Globus pallidus (tissue), 1 donor: Measurements from ENCODE around the gene DPP8.
"Not testable (repeated sequence)": the region's sequence is repeated elsewhere in the genome, so short reads cannot be mapped to it uniquely, and the experiment has no call there.

Experiments used
- DNase-seq: peaks from one replicate; pipeline ENCODE4 v3.0.0-alpha.2; 2015; ENCODE audit warnings: low spot score

The DPP8 gene

DNA sequence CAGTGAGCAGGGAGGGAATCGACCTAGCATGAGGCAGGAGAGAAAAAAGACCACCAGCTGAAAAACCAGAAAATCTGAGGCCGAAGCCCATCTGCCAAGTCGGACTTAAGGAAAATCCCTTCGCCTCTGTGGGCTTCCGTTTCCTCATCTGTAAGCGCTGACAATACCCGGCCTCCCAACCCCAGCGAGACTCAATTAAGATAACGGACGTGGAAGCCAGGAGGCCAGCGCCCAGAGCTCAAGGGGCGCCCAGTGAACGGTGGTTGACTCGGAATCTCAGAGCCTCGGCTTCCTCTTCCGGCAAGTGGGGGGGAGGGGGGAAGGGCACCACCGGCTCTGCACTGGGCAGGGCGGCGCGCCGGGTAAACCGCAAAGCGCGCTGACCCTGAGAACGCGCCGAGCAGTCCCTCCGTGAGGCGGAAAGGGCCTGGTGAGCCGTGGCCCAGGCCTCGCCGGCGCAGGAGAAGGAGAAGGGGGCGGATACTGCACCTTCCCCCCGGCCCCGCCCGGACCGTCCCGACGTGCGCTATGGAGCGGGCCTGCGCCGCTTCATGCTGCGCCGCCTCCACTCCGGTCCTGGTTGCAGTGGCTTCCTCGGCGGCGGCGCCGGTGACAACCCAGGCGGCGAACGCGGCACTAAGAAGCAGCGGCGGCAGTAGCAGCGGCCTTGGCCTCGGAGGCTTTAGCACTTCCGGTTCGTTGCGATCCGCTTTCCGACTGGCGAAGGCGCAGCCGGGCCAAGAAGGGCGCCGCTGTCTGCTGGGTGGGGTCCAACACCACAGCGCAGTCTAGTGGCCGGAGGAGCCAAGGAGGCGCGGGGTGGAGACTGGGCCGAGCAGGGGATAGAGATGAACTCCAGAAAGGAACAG is at the start of gene DPP8:
Gene DPP8, minus strand, starts transcription at position 693 of the 869 bp plus-strand sequence. CDS start 5,136 bp downstream, outside the sequence.
- peak; percentile 89 for DNase-seq

DNA sequence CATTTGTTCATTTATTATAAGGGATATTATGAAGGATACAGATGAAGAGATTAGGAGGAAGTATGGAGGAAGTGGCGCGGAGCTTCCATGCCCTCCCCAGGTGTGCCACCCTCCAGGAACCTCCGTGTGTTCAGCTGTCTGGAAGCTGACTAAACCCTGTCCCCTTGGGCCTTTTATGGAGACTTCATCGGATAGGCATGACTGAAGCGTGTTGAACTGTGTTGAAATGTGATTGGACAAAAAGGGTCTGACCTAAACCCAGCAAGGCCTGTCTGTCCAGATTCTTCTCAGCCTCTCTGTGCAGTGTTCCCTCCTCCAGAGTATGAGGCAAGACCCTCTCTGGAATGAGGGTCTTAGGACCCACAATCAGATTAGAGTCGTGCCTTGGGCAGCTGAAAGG is 44.4 kb upstream of the DPP8 start:
- no peak for DNase-seq

DNA sequence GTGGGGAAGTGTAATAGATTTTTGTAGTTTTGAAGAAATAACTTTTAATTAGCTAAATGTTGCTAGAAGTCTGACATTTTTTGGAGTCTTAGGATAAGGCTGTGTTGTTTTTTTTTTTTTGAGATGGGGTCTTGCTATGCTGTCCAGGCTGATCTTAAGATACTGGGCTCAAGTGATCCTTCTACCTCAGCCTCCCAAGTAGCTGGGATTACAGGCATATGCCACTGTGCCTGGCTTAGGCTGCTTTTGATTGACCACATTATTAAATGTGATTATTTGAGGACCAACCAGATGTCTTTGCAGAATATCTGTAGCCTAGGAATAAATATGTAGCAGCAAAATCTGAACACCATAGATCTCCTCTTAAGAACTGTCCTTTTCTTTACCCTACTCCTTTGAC is 42.5 kb upstream of the DPP8 start:
- no peak for DNase-seq

DNA sequence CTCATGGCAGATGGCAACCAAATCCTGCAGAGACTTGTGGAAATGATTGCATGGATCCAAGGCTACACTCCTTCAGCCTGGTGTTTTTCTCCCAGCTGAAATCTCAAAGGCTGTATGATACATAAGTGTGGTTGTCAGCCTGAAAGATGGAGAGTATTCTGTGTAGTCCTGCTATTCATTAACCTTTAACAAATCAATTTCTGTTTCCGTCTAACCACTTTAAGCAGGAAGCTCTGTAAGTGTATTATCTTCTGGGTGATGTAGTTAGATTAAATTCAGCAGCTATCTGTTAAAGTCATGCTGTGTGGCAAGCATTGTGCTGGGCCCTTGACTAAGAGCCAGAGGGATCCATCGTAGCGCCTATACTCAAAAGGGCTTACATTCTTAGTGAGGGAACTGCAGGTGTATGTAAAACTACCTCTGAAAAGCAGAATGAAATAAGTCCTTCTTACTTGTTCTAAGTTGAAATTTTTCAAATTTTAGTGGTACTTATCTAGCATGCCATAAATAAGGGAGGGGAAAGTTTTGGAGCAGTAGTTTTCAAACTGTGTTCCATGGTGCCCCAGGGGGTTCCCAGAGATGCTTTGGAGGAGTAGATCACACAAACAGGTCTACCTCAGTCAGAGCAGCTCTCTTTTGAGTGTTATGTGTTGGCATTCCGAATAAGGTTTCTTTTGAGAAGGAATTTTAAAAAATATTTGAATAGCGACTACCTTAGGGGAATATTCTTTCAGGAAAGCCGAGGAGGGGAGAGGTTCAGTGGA is 41.7 kb upstream of the DPP8 start:
- DNase-seq, result no peak

DNA sequence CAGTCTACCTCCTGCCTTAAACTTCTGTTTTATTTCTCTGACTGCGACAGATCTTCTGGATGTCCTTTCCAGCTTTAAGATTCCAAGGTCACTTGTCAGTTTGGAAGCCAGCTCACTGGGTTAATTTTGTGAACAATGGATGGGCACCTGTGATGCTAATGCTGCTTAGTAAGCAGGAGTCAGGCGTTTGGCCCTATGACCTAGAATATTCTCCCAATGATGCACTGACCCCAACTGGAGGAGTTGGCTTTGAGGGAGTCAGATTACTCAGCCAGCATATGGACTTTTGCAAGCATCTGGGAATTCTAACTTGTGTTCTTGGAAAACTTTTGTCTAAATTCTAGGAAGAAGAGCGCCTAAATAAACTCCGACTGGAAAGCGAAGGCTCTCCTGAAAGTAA is 40.8 kb upstream of the DPP8 start:
- DNase-seq, result no peak

DNA sequence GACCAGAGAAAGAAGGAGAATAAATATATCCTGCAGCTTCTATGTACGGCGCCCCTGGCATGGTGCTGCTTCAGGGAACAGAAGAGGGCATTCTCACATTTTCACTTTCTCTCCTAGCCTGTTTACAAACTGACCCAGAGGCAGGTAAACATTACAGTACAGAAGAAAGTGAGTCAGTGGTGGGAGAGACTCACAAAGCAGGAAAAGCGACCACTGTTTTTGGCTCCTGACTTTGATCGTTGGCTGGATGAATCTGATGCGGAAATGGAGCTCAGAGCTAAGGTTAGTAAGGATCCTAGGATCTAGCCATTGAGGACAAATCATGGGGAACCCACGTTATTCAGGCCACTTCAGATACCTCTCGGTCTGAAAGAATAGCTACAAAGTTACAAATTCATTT is 39.1 kb upstream of the DPP8 start:
- no peak for DNase-seq

DNA sequence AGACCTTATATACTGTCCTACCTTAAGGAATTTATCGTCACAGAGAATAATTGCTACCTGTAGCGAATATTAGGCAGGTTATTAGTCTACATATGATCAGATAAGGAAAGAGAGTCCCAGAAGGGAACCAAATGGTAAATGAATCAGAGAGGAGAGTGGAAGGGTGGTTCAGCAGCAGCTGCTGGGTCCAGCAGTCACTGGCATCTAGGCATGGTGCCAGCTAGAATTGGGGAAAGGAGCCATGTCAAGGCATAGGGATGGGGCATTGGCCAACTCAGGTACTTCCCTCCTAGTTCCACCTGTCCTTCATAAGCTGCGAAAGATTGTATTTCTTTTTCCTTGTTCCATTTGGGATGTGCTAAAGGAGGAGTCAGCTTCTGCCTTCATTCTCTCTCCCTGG is 36.2 kb upstream of the DPP8 start:
- DNase-seq, result no peak

DNA sequence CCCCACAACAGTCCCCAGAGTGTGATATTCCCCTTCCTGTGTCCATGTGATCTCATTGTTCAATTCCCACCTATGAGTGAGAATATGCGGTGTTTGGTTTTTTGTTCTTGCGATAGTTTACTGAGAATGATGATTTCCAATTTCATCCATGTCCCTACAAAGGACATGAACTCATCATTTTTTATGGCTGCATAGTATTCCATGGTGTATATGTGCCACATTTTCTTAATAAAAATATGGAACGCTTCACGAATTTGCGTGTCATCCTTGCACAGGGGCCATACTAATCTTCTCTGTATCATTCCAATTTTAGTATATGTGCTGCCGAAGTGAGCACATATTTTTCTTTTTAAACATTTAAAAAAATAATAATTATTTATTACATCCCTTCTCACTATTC is 35.4 kb upstream of the DPP8 start:
- DNase-seq, result not testable (repeated sequence)

DNA sequence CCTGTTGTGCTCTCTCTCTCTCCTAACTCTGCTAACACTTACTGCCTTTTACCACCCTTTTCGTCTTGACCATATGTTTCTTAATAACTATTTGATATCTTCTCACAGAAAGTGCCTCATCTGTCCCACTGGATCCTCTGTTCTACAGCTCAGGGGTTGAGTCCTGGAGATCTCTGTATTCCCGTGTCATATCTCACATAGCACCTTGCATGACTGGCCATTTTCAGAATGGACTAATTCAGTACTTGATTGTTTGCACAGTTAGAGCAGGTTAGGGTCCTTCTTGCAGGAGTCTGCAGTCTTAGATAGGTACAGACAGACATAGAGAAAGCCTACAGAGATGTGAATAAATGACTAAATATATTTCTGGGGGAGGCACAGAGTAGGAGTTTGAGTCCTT is 33.7 kb upstream of the DPP8 start:
- DNase-seq, result no peak

DNA sequence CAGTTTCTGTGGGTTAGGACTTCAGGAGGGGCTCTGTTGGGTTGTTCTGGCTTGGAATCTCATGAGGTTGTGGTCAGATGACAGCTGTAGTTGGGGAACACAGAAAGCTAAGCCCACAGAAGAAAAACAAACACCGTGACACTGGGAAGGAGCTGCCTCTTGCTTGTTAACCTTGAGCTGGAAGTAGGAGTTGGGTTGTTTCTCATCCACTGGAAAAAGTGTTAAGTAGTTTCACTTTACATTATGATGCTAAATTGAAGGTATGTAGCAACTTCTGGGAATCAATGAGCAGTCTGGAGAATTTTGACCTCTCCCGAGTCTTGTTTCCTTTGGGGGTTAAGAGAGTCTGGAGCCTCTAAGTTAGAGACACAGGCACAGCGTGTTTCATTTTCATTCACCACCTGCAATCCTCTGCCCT is 33.2 kb upstream of the DPP8 start:
- DNase-seq, result no peak

DNA sequence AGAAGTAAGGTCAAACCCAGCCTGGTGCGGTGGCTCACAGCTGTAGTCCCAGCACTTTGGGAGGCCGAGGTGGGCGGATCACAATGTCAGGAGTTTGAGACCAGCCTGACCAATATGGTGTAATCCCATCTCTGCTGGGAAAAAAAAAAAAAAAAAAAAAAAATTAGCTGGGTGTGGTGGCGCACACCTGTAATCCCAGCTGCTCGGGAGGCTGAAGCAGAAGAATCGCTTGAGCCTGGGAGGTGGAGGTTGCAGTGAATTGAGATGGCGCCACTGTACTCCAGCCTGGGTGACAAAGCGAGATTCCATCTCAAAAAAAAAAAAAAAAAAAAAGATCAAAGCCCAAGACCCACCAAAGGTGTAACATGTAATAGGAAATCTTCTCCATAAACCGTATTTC is 31.8 kb upstream of the DPP8 start:
- not testable (repeated sequence) for DNase-seq

DNA sequence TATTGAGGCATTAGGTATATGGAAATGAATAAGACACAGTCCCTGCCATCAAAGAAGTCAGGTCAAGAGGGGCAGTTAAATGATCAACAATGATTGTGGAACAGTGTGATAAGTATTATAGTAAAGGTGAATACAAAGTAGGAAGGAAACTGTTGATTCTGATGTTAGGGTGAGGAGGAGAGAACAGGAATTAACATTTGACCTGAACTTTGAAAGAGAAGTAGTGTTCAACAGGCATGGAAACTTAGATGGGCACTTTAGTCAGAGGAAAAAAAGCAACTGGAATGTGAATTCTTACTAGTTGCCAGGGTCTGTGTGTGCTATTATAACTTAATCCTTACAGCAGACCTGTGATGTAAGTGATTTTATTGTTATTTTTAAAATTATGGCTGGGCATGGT is 30.4 kb upstream of the DPP8 start:
- no peak for DNase-seq

DNA sequence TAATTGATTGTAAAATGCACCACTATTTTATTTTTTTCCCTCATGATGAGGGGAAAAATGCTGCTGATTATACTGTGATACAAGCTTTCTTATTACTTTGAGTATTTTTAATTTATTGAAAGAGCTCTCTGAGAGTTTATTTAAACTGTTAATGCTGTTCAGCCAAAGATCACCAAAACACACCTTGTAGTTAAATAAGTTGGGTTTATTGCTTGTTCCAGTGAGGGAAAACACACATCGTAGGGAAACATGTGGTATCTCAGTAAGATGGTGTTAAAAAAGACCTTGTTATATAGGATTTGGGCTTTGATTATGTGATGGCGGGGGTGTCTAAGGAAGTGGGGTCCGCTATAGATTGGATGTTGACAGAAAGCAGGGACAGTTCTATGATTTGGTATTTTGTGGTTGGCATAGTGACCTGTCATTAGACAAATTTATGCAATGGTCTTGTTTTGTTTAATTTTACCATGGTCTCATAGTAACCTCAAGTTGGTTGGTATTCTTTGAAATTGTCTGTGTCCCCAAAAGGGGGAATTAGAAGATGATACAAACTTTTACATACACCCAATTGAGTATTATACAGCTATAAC is 23.8 kb upstream of the DPP8 start:
- DNase-seq, result no peak

DNA sequence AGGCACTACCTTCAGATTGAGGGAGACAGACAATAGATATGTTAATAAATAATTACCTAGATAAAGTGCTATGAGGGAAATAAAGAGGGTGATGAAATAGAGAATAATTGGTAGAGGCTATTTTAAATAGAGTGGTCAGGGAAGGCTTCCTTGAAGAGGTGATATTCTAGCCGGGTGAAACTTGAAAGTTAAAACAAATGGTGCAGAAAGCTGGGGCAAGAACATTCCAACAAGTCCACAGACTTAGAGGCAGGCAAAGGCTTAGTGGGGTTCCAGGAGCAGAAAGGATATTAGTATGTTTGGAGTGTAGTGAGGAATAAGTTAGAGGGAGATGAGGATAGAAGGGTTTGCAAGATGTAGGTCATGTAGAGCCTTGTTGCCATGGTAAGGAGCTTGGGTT is 22.8 kb upstream of the DPP8 start:
- DNase-seq, result no peak

DNA sequence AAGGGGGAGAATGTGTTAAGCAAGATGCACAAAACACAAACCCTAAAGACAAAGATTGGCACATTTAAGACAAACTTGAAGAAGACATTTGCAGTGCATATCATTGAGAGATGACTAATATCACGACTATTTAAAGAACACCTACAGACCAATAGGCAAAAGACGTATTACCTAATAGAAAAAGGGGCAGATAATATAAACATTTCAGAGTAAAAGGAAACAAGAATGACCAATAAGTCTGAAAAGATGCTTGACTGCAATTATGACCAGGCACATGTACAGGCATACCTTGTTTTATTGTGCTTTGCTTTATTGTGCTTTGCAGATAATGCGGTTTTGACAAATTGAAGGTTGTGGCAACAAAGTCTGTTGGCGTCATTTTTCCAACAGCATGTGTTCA is 17.7 kb upstream of the DPP8 start:
- DNase-seq, result no peak

DNA sequence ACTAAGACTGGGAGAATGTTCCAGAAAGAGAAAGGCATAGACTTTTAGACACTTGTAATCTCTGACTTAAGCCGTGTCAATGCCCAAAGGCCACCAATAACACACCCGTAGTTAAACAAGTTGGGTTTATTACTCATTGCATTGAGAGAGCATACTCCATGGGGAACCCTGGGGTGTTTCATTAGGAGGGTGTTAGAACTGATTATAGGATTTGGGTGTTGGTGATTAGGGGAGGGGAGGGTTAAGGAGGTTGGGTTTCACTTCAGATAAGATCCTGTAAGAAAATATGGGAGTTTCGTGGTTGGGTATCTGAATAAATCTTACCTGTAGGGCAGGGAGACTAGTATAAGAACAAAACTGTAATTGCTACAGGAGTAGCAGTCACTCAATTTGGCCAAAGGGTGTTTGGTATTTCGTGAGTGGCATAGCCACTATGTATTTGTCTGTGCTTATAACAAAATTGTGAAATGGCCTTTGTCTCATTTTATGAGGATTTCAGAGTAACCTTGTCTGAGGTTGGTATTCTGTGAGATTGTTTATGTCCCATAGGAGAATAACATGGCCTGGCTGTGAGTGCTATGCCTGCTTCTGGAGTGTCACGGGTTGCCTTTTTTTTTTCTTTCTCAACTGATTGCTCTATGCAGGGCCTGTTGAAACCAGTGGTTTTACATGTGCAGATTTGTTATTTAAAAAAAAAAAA is 15.7 kb upstream of the DPP8 start:
- DNase-seq, result no peak

DNA sequence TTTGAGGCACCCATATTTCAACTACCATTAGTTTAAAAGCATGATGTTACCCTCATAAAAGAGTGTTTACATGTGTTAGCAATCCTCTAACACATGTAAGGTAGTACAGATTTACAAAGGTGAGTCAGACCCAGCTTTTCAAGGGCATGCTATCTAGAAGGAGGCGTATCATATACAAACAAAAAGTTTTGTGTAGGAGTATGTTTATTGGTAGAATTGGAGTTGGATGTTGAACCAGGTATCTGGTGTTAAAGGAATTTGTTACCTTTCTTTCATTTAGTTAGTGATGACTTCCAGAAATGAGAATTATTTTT is 15.2 kb upstream of the DPP8 start:
- no peak for DNase-seq

DNA sequence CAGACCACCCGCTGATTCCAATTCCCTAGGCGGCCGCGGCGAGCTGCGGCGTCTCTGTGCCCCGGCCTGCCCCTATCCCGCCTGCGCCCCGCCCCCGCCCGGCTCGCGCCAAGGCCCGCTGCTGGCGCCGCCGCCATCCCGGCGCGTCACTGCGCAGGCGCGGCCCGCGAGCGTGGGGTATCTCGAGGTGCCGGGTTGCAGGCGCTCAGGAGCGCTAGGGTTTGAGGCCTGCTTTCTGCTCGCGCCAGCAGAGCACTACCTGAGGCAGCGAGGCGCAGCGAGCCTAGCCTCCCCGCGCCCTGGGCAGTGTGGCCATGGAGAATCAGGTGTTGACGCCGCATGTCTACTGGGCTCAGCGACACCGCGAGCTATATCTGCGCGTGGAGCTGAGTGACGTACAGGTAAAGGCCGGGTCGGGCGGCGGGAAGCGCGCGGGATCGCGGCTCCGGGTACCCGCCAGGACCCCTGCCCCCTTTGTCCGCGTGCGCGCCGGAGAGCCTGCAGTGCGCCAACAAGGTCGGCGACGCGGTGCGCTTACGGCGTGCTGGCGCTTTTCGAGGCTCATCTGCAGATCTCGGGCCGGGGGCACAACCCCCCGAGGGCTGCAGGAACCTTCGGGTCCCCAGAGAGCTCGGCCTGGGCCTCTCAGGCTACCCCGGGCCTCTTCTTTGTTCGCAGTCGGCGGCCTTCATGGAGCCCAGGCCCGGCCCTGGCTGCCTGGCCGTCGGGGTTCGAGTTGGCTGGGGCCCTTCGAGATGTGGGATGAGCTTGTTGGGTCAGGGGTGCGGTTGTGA is 13.0 kb upstream of the DPP8 start, which contains the start of gene HACD3:
Gene HACD3, plus strand, starts transcription at position 146 of the 794 bp plus-strand sequence. Its CDS starts 169 bp downstream, at position 315.
- peak; percentile 84 for DNase-seq

DNA sequence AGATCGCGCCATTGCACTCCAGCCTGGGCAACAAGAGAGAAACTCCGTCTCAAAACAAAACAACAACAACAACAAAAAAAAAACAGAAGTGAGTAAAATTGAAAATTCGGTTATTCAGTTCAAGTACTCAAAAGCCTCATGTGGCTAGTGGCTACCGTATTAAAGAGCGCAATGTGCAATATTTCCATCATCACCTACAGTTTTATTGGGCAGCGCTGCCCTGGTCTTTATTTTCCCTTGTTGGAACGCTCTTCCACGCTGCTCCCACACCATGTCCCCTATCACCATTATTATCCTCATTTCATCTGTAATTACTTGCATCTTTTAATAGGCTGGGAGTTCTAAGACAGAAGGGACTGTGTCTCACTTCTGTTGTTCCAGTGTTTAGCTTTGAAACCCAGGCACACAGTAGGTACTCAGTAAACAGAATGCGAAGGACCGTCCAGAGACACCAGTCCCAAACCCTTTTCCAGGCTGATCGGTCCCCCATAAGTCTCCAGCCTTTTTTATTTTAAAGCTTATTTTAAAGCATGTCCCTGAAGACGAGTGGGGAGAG is 12.4 kb upstream of the DPP8 start:
- DNase-seq, result no peak

DNA sequence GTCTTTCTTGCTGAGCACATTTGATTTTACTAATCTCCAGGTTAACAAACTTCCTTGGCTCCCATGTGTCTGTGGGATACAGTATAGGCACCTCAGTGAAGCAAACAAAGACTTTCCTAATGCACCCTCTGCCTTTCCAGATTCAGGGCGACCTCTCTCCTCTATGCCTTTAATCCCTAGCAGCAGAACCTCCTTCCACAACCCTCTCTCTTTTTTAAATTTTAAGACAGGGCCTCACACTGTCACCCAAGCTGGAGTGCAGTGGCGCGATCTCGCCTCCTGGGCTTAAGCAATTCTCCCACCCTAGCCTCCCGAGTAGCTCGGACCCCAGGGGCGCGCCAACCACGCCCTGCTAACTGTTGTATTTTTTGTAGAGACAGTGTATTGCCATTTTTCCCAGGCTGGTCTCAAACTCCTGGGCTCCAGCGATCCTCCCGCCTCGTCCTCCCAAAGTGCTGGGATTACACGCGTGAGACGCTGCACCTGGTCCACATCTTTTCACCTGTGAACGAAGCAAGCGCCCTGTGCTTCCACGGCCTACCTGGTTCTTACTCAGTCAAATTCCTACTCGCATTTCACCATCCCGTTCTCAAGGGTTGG is 11.1 kb upstream of the DPP8 start:
- DNase-seq, result no peak

DNA sequence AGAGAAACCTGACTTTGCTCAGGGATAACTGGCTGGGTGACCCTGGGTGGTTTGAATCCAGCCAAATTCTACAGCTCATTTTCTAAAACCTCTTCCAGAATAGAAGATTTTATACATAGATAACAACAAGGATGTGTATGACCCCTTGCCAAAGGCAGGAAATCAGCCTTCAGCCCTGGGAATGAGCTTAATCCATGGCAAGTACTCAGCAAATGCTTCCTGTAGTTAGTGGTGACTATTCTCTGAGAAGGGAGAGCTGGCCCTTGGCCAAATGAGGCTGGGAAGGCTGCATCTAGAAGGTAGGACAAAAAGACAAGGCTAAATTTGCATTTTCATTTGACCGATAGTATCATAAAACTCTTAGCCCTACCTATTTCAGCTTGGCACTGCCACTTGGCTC is 8.1 kb upstream of the DPP8 start:
- DNase-seq, result no peak
